MCF 10A (cell line): ENCODE data around the gene ARPC5. TPM values are rescaled to one million over a fixed set of nuclear protein-coding genes. Genes with fewer than 3 reads are reported as not detected.

Experiments
- BruUV-seq: library from RNA; stranded (reverse); fragments of 400-500 nt; replicated peaks from 2 replicates; lab custom pipeline; 2021; lab: Mats Ljungman, UMichigan
- CTCF ChIA-PET: fragments of 300-600 bp; sonication (Branson Sonifier 250); formaldehyde crosslinking; extraction: SDS; loops from one replicate; lab custom pipeline; 2021; ENCODE audit warnings: antibody characterized with exemption, inconsistent platforms; lab: Yijun Ruan, JAX
- POLR2A ChIA-PET: fragments of 300-600, 350-650 bp; sonication (Branson Sonifier 250); formaldehyde crosslinking; extraction: SDS; loops from one replicate; lab custom pipeline; 2020; ENCODE audit warnings: antibody characterized with exemption, inconsistent platforms; lab: Yijun Ruan, JAX
- DNase-seq: peaks from one replicate; pipeline ENCODE4 v3.0.0-alpha.2; 2018; ENCODE audit not compliant: unreplicated experiment
- H3K27ac Mint-ChIP-seq: one replicate; pipeline ENCODE4 v1.8.0; 2022; ENCODE audit warnings: mild to moderate bottlenecking, low read depth, mixed read lengths; ENCODE audit not compliant: unreplicated experiment
- H3K27me3 Mint-ChIP-seq: one replicate; pipeline ENCODE4 v1.8.0; 2022; ENCODE audit warnings: mixed read lengths; ENCODE audit not compliant: insufficient read depth, unreplicated experiment
- H3K36me3 Mint-ChIP-seq: one replicate; pipeline ENCODE4 v1.8.0; 2022; ENCODE audit warnings: mild to moderate bottlenecking, moderate library complexity, mixed read lengths; ENCODE audit not compliant: insufficient read depth, unreplicated experiment
- H3K4me1 Mint-ChIP-seq: one replicate; pipeline ENCODE4 v1.8.0; 2022; ENCODE audit warnings: mixed read lengths; ENCODE audit not compliant: insufficient read depth, unreplicated experiment
- H3K4me3 Mint-ChIP-seq: one replicate; pipeline ENCODE4 v1.8.0; 2022; ENCODE audit warnings: mild to moderate bottlenecking, moderate library complexity, mixed read lengths; ENCODE audit not compliant: unreplicated experiment
- H3K9me3 Mint-ChIP-seq: one replicate; pipeline ENCODE4 v1.8.0; 2022; ENCODE audit warnings: mixed read lengths; ENCODE audit not compliant: unreplicated experiment
- CTCF ChIP-seq: fragments of 200-600 bp; IDR thresholded peaks from one replicate; pipeline ENCODE4 v1.8.0; 2022; ENCODE audit warnings: antibody characterized with exemption, mild to moderate bottlenecking; ENCODE audit not compliant: unreplicated experiment
- intact Hi-C: fragments of 100-400 bp; cut with micrococcal nuclease; formaldehyde crosslinking; loops from 2 replicates; pipeline ENCODE4 v1.14.1; 2022
- total RNA-seq: library from RNA; stranded (reverse); gene quantifications from 2 replicates; pipeline ENCODE4 v1.2.3, GENCODE V29; 2022

ARPC5 gene
- total RNA-seq, 1 experiment from 2014 or later = 195 TPM

GRCh38 chr1:183586926-183587325 is 48.7 kb downstream of the ARPC5 start:
- Mint-ChIP-seq H3K4me3 (no peak overlapping the region), H3K9me3 (no peaks in the 10 kb centered on the region), H3K27me3 (no peaks in the 10 kb centered on the region), H3K4me1 (peaks cover 26% of the 10 kb centered on the region), H3K36me3 (no peaks in the 10 kb centered on the region), H3K27ac (no peak overlapping the region)
- DNase-seq = no peak
- intact Hi-C loops = no loop called here
- no peak for TF ChIP-seq CTCF
- ChIA-PET POLR2A (interaction anchor here (0.6 to 3.3 kb wide), 2 partner anchors 13 to 509 kb away, joined by 4 to 12 read pairs; no protein-coding TSS in a partner anchor), CTCF (interaction anchor here (0.6 to 1.2 kb wide), 5 partner anchors 8 to 694 kb away, joined by 3 to 6 read pairs (median 4); no protein-coding TSS in a partner anchor)
- no TSS peak for BruUV-seq

- Mint-ChIP-seq H3K4me3 (no peak overlapping the region), H3K4me1 (peaks cover 26% of the 10 kb centered on the region), H3K9me3 (no peaks in the 10 kb centered on the region), H3K36me3 (no peaks in the 10 kb centered on the region), H3K27ac (no peak overlapping the region), H3K27me3 (no peaks in the 10 kb centered on the region)
- DNase-seq = no peak
- BruUV-seq = no TSS peak
- TF ChIP-seq CTCF = no peak
- CTCF ChIA-PET = interaction anchor here (0.7 to 1.1 kb wide), 3 partner anchors 8 to 693 kb away, joined by 3 to 5 read pairs (median 4); no protein-coding TSS in a partner anchor
- POLR2A ChIA-PET = no interaction called here
- intact Hi-C loops = no loop called here
Observed at GRCh38 chr1:183586455-183586854, 49.1 kb downstream of the ARPC5 start.

- intact Hi-C loops = no loop called here
- ChIA-PET CTCF (no interaction called here), POLR2A (interaction anchor here (0.6 kb wide), 1 partner anchor 150 kb away, joined by 4 read pairs; no protein-coding TSS in a partner anchor)
- no TSS peak for BruUV-seq
- H3K27ac Mint-ChIP-seq = no peak overlapping the region
- no peak for DNase-seq
- TF ChIP-seq CTCF = no peak
- H3K4me3 Mint-ChIP-seq = no peak overlapping the region
- H3K27me3 Mint-ChIP-seq = no peaks in the 10 kb centered on the region
- H3K4me1 Mint-ChIP-seq = peaks cover 17% of the 10 kb centered on the region
- no peaks in the 10 kb centered on the region for H3K9me3 Mint-ChIP-seq
- H3K36me3 Mint-ChIP-seq = no peaks in the 10 kb centered on the region
Observed at GRCh38 chr1:183585038-183585437, 50.5 kb downstream of the ARPC5 start.

GRCh38 chr1:183584147-183584546 is 51.4 kb downstream of the ARPC5 start:
- TF ChIP-seq CTCF = no peak
- no TSS peak for BruUV-seq
- H3K9me3 Mint-ChIP-seq = no peaks in the 10 kb centered on the region
- H3K4me3 Mint-ChIP-seq = no peak overlapping the region
- no peak for DNase-seq
- no peaks in the 10 kb centered on the region for H3K36me3 Mint-ChIP-seq
- CTCF ChIA-PET = no interaction called here
- POLR2A ChIA-PET = no interaction called here
- no peak overlapping the region for H3K27ac Mint-ChIP-seq
- peaks cover 9% of the 10 kb centered on the region for H3K4me1 Mint-ChIP-seq
- no peaks in the 10 kb centered on the region for H3K27me3 Mint-ChIP-seq
- intact Hi-C loops = no loop called here
